Right lobe of liver (tissue), 6 donors: ENCODE measurements around the gene CLEC16A. TPM values are rescaled to one million over a fixed set of nuclear protein-coding genes. Genes with fewer than 3 reads are reported as not detected.

Experiments used
- ATAC-seq, 4 donors: fragments of 200-7000 bp; cut with Tn5 transposase; one replicate each; pipeline ENCODE4 v1.9.1; 2020; ENCODE audit warnings: mild to moderate bottlenecking in 4 of 4, moderate library complexity in 4 of 4
- DNase-seq, 3 donors: peaks; one replicate each; pipeline ENCODE4 v3.0.0-alpha.2; 2020
- H3K27ac ChIP-seq, 3 donors: fragments of 200-600 bp; one replicate each; pipeline ENCODE4 v1.8.0; 2022
- H3K27me3 ChIP-seq, 2 donors: fragments of 200-600 bp; one replicate each; pipeline ENCODE4 v1.8.0; 2022
- H3K36me3 ChIP-seq, 4 donors: fragments of 200-600 bp; sonication (generic) in 1 of 4; one replicate each; pipeline versions ENCODE4 v1.5.1 to v1.8.0; 2017 to 2022; ENCODE audit warnings: control low read depth in 1 of 4
- H3K4me1 ChIP-seq, 4 donors: fragments of 200-600 bp; sonication (generic) in 1 of 4; one replicate each; pipeline versions ENCODE4 v1.5.1 to v1.8.0; 2017 to 2022; ENCODE audit warnings: control low read depth in 1 of 4
- H3K4me3 ChIP-seq, 3 donors: fragments of 200-600 bp; one replicate each; pipeline ENCODE4 v1.8.0; 2022
- H3K9me3 ChIP-seq, 4 donors: fragments of 200-600 bp; sonication (generic) in 1 of 4; one replicate each; pipeline versions ENCODE4 v1.5.1 to v1.8.0; 2017 to 2022; ENCODE audit warnings: control low read depth in 1 of 4
- POLR2A ChIP-seq: fragments of 450-650 bp; IDR thresholded peaks from one replicate; pipeline ENCODE4 v1.6.1; 2017; ENCODE audit warnings: antibody characterized with exemption, mild to moderate bottlenecking
- WGBS: methylation state at CpG from one replicate; pipeline ENCODE4 v1.1.6; 2018; ENCODE audit warnings: low coverage, low lambda C conversion rate; ENCODE audit not compliant: insufficient coverage; ENCODE audit errors: missing lambda C conversion rate; 5-methylcytosine and 5-hydroxymethylcytosine counted together
- intact Hi-C, 2 donors: fragments of 100-400 bp; cut with DNase I; formaldehyde crosslinking; loops; one replicate each; pipeline versions ENCODE4 v1.11.2 to v1.14.1; 2022
- total RNA-seq, 6 experiments: library from RNA; depleted of rRNA in 2 of 6; stranded (reverse); fragments of >200 nt in 2 of 6; fragmentation: NEBNext Ultra II Directional in 3 of 6; extraction: Animal tissue kit (Norgen Biotek cat#: 25700) in 3 of 6; gene quantifications; one replicate each; pipeline versions ENCODE4 v1.1.0 to v1.2.4, GENCODE V29; 2016 to 2023
- TF ChIP-seq, protein P1 (sequence below), 4 donors: fragments of 200-600 bp in 3 of 4; fragments of 450-650 bp in 1 of 4; IDR thresholded peaks; one replicate each; pipeline versions ENCODE4 v1.5.1 to v1.8.0; 2016 to 2022; ENCODE audit warnings: antibody characterized with exemption in 4 of 4, mild to moderate bottlenecking in 2 of 4
- donor health status: DM: no; HTN: yes; CAD: no.
- donor health status: DM: no; HTN: no; CAD: no.
- donor health status: DM: no; HTN: no; CAD: no.
- donor health status: DM: no; HTN: yes; CAD: no.
- donor health status: DM: no; HTN: yes; CAD: no.

CLEC16A gene
- total RNA-seq, 6 experiments from 2014 or later: 15.2 to 25.9 (median 19.8) TPM

GRCh38 chr16:11067697-11068141 lies 123.4 kb downstream of the CLEC16A start:
- Histone ChIP-seq H3K4me3 (no peak overlapping the region), H3K4me1 (peaks cover 0 to 28% (median 14%) of the 10 kb centered on the region in 4 donors), H3K36me3 (no peaks in the 10 kb centered on the region), H3K9me3 (no peaks in the 10 kb centered on the region), H3K27ac (peak overlapping the region; percentile 36 to 80 (median 57)), H3K27me3 (no peaks in the 10 kb centered on the region)
- intact Hi-C loops: no loop called here
- TF ChIP-seq, protein P1, sequence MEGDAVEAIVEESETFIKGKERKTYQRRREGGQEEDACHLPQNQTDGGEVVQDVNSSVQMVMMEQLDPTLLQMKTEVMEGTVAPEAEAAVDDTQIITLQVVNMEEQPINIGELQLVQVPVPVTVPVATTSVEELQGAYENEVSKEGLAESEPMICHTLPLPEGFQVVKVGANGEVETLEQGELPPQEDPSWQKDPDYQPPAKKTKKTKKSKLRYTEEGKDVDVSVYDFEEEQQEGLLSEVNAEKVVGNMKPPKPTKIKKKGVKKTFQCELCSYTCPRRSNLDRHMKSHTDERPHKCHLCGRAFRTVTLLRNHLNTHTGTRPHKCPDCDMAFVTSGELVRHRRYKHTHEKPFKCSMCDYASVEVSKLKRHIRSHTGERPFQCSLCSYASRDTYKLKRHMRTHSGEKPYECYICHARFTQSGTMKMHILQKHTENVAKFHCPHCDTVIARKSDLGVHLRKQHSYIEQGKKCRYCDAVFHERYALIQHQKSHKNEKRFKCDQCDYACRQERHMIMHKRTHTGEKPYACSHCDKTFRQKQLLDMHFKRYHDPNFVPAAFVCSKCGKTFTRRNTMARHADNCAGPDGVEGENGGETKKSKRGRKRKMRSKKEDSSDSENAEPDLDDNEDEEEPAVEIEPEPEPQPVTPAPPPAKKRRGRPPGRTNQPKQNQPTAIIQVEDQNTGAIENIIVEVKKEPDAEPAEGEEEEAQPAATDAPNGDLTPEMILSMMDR (IDR thresholded peaks at IDR 0.05): no peak
- peak; percentile 26 for TF ChIP-seq POLR2A
- 11% methylated on average over 6 of the region's 7 CpGs for WGBS
- DNase-seq (peak; percentile 61 to 84 (median 77)), ATAC-seq (peak; percentile 95 to 96 (median 96))

GRCh38 chr16:11071829-11072228 lies 127.5 kb downstream of the CLEC16A start:
- Histone ChIP-seq H3K36me3 (no peaks in the 10 kb centered on the region), H3K27me3 (no peaks in the 10 kb centered on the region), H3K9me3 (no peaks in the 10 kb centered on the region), H3K4me1 (peaks cover 0 to 15% (median 7%) of the 10 kb centered on the region in 4 donors), H3K27ac (no peak overlapping the region), H3K4me3 (no peak overlapping the region)
- DNase-seq (no peak), ATAC-seq (no peak)
- 96% methylated on average over 4 of the region's 5 CpGs for WGBS
- TF ChIP-seq, protein P1 (IDR thresholded peaks at IDR 0.05): no peak
- no peak for TF ChIP-seq POLR2A
- intact Hi-C loops: no loop called here

GRCh38 chr16:11072420-11073153 lies 128.2 kb downstream of the CLEC16A start:
- TF ChIP-seq, protein P1 (IDR thresholded peaks at IDR 0.05): no peak
- no peak for TF ChIP-seq POLR2A
- DNase-seq (no peak), ATAC-seq (no peak)
- H3K36me3 ChIP-seq: no peaks in the 10 kb centered on the region
- H3K27me3 ChIP-seq: no peaks in the 10 kb centered on the region
- intact Hi-C loops: no loop called here
- 78% methylated on average over 4 of the region's 5 CpGs for WGBS
- no peak overlapping the region for H3K4me3 ChIP-seq
- no peaks in the 10 kb centered on the region for H3K9me3 ChIP-seq
- H3K4me1 ChIP-seq: peaks cover 0 to 10% (median 4%) of the 10 kb centered on the region in 4 donors
- no peak overlapping the region for H3K27ac ChIP-seq

- ATAC-seq (no peak), DNase-seq (peak in 1 of 3 donors; percentile 36)
- 90% methylated on average over 8 of the region's 11 CpGs for WGBS
- Histone ChIP-seq H3K36me3 (no peaks in the 10 kb centered on the region), H3K4me3 (no peak overlapping the region), H3K27ac (no peak overlapping the region), H3K27me3 (no peaks in the 10 kb centered on the region), H3K4me1 (peaks cover 0 to 1% (median 0%) of the 10 kb centered on the region in 4 donors), H3K9me3 (no peaks in the 10 kb centered on the region)
- intact Hi-C loops: no loop called here
- no peak for TF ChIP-seq POLR2A
- TF ChIP-seq, protein P1 (IDR thresholded peaks at IDR 0.05): no peak
Measured at GRCh38 chr16:11073407-11073999, 129.1 kb downstream of the CLEC16A start.
